D721Med (cell line): ENCODE measurements around the gene SMAD5.

Experiments used
- DNase-seq: peaks from one replicate; pipeline ENCODE4 v3.0.0; 2011; ENCODE audit warnings: low spot score; ENCODE audit not compliant: insufficient read length
- FAIRE-seq: peaks from 2 replicates; lab custom pipeline; 2011; peaks lifted over from hg19 to GRCh38; lab: Jason Lieb, UNC
- CTCF ChIP-seq: IDR thresholded peaks from 2 replicates; pipeline ENCODE4 v1.5.1; 2012; ENCODE audit warnings: mild to moderate bottlenecking, control low read depth; ENCODE audit not compliant: insufficient read depth; ENCODE audit errors: missing control alignments

The SMAD5 gene

DNA sequence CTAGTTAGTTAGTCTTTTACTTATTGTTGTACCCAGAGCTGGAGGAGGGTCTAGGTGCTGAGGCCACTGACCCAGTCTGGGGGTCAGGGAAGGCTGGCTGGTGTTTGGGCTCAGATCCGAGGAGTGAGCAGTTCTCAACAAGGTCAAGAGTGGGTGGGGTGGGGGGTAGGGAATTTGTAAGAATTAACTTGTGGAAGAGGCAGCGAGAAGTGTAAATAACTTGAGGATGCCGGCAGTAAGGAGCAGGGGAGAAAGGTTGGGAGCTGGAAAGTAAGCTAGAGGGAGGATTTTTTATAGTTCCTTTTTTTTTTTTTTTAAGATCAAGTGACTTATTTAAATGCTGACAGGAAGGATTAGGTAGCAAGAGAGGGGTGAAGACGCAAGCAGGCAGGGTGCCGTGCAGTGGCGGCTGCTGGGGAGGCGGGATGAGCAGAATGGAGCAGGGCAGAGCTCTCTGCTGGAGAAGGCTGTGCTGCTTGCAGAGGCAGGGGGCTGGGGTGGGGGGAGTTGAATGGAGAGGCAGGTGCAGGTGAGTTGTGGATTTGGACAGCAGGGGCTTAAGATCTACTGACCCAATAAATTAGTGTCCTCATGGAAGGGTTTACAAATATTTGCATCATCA is 95.6 kb downstream of the SMAD5 start:
- DNase-seq (no peak), FAIRE-seq (no peak)
- TF ChIP-seq CTCF: no peak

GRCh38 chr5:136230176-136230575 is 97.5 kb downstream of the SMAD5 start:
- TF ChIP-seq CTCF: no peak
- no peak for DNase-seq
- no peak for FAIRE-seq

DNA sequence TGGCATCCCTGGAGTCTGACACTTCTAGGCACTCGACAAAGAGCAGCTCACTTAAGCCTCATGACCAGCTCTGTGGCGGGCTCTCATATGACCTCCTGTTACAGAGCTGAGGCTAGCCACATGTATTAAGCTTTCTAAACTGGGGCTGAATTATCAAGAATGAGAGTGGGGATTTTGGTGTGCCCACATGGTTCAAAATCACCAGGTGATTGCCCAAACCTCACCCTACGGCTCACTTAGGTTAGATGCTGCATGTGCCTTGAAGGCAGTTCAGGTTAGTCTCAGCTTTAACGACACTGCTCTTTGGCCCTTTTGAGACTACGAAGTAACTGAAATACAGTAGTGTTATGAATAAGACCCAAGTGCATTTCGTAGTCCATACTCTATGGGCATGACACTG is 99.7 kb downstream of the SMAD5 start:
- DNase-seq: no peak
- no peak for TF ChIP-seq CTCF
- no peak for FAIRE-seq
